HG03460 (cell line): ENCODE results near the gene PDE8A.
"Not testable (repeated sequence)": the region's sequence is repeated elsewhere in the genome, so short reads cannot be mapped to it uniquely, and the experiment has no call there.

Experiments used
- ATAC-seq: cut with Tn5 transposase; IDR thresholded peaks from one replicate; pipeline ENCODE4 v1.9.1; 2021; ENCODE audit not compliant: unreplicated experiment

The PDE8A gene

GRCh38 chr15:85008474-85009260, 27.0 kb downstream of the PDE8A start:
- no peak for ATAC-seq

GRCh38 chr15:85009435-85009834, 27.8 kb downstream of the PDE8A start:
- no peak for ATAC-seq

DNA sequence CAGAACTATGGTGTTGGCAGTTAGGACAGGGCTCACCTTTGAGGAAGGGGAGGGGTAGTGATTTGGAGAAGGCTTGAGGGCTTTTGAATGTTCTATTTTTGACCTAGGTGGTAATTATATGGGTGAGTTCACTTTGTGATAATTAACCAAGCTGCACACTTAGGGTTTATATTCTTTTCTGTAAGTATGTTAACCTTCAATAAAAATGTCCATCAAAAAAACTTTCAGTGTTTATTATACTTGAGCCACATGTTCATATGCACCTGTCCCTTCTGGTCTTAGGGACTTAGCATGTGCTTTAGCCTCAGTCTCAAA, 28.4 kb downstream of the PDE8A start:
- ATAC-seq, result no peak

DNA sequence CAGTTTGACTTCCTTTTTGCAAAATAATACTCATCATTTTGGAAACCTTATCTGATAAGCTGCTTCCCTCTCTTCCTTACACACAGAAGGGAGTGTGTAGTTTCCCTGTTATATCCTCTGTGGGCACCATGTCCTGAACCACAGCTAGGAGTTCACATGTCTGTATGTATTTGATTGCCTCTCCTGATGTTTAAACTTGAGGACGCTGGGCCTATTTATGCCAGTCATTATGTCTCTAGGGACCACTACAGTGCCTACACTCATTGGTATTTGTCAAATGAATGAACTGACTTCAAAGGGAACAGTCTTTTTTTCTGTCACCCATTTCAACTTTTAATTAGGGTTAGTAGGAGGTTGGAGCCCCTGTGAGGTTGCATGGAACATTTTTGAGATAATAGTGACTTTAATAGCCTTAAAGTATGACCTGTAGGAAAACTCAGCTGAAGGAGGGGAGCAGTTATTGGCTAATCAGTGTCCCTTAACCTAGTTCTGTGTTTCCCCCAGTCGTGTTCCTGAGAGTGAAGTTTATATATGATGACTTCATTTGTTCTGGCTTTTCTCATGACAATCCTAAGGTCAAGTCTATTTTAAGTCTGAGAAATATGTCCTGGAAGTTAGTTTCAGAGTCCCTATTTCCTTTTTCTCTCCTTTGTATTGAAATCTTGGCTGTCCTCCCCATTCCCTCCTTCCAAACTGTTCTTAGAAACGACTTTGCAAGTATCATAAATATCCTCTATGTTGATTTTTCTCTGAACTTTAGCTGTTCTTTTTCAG, 28.9 kb downstream of the PDE8A start:
- ATAC-seq, result no peak

- ATAC-seq, result no peak
Measured at GRCh38 chr15:85011160-85011571, 29.5 kb downstream of the PDE8A start.

DNA sequence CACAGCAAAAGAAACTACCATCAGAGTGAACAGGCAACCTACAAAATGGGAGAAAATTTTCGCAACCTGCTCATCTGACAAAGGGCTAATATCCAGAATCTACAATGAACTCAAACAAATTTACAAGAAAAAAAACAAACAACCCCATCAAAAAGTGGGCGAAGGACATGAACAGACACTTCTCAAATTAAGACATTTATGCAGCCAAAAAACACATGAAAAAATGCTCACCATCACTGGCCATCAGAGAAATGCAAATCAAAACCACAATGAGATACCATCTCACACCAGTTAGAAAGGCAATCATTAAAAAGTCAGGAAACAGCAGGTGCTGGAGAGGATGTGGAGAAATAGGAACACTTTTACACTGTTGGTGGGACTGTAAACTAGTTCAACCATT, 30.1 kb downstream of the PDE8A start:
- ATAC-seq, result not testable (repeated sequence)

DNA sequence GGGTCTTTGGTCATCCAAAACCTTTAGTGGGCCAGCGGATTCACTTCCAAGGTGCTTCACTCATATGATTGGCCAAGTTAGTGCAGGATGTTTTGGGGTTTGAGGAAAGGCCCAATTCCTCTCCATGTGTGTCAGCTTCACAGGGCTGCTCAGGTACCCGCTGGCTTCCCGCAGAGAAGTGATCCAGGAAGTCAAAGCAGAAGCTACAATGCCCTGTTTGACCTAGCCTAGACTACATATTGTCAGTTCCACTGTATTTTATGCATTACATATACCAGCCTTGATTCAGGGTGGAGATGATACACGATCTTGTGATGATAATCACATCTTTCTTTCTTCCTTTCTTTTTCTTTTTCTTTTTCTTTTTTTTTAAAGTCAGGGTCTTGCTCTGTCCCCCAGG, 32.1 kb downstream of the PDE8A start:
- no peak for ATAC-seq

- ATAC-seq, result no peak
Measured at GRCh38 chr15:85014932-85015331, 33.3 kb downstream of the PDE8A start.

- no peak for ATAC-seq
Measured at GRCh38 chr15:85016275-85016674, 34.6 kb downstream of the PDE8A start.

GRCh38 chr15:85019815-85020590, 38.3 kb downstream of the PDE8A start:
- peak; percentile 67 for ATAC-seq

DNA sequence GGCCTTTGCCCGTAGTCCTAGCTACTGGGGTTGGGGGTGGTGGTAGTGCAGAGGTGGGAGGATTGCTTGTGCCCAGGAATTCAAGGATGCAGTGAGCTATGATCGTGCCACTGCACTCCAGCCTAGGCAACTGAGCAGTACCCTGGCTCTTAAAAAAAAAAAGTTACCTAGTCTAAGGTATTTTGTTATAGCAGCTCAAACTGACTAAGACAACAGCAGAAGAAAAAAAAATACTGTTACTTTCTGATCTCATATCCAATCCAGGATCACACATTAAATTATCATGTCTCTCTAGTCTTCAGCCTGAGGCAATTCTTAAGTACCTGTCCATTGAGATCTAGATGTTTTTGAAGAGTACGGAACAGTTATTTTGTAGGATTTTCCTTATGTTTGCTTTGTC, 39.8 kb downstream of the PDE8A start:
- no peak for ATAC-seq

GRCh38 chr15:85022860-85023403, 41.3 kb downstream of the PDE8A start:
- ATAC-seq, result no peak

GRCh38 chr15:85024003-85024402, 42.3 kb downstream of the PDE8A start:
- ATAC-seq, result no peak

GRCh38 chr15:85024509-85025336, 43.1 kb downstream of the PDE8A start:
- ATAC-seq, result no peak

DNA sequence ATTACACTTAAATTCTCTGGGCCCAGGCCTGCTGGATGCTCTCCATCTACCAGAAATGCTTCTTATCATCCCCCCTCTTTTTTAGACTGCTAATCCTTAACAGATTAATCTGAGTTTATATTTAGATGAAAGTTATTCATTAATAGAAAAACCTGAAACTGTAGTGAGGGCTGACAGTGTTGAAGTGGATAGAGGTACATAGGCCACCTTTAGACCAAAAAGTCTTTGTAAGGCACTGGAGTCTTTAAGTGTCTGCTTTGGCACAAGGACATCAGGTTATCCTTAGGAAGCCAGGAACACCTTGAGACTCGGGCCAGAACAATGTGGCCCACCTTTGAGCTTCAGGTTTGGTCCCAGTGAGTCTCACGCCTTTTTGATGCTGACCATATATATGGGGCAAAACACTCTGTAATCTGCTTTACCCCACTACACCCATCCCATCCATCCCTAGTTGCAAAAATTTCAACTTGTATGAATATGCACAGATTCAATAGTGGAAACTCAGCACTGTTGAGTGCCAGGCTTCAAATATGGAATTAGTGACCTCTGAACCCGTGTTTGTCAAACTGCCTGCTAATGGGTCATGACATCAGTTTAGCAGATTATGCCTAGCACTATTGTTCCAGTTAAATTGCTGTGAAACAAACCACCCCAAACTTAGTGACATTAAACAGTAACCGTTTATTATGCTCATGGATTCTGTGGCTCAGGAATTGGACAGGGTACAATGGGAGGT, 44.0 kb downstream of the PDE8A start:
- no peak for ATAC-seq

- no peak for ATAC-seq
Measured at GRCh38 chr15:85026304-85027032, 44.8 kb downstream of the PDE8A start.

DNA sequence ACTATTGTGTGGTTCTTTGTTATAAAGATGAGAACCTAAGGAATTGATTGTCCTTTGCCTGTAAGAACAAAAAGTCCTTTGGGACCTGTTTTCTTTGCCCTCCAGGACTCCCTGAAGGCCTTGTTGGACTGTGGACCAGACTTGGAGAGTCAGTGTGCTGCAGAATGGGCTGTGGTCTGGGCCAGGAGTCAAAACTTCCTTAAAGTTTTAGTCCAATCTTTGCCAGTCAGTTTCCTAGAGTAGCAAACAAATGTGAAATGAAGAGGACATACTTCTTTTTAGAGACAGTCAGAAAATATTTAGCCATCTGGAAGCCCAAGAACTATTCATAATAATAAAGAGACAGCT, 45.4 kb downstream of the PDE8A start:
- no peak for ATAC-seq

- no peak for ATAC-seq
Measured at GRCh38 chr15:85027421-85027820, 45.8 kb downstream of the PDE8A start.

DNA sequence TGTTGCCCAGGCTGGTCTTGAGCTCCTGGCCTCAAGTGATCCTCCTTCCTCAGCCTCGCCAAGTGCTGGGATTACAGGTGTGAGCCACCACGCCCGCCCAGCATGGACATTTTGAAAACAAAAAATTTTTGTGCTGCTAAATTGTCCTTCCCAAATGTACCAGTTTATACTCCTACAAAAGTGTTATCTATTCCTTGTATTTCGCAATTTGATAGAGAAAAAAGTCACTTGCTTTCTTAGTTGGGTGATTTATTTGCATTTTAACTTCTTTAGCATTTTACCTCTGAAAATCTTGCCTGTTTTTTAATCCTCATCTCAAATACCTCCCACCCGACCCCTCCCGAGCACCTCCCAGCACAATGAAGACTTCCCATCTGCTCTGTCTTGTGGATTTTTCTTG, 46.8 kb downstream of the PDE8A start:
- ATAC-seq, result no peak
